H9 (cell line): ENCODE results near the gene DYRK4. TPM values are rescaled to one million over a fixed set of nuclear protein-coding genes. Genes with fewer than 3 reads are reported as not detected.
A peak's percentile ranks its signal among the peaks of the same experiment; 100 is the strongest.

Experiments used
- DNase-seq: peaks from one replicate; pipeline ENCODE4 v3.0.0-alpha.2; 2017
- H2AFZ ChIP-seq: one replicate; pipeline ENCODE4 v1.6.1; 2013; ENCODE audit warnings: mild to moderate bottlenecking, low read length, control low read depth, moderate library complexity
- H2AK5ac ChIP-seq: 2 replicates; pipeline ENCODE4 v1.6.1; 2013; ENCODE audit warnings: low read length, control low read depth, mixed read lengths; ENCODE audit not compliant: insufficient read length
- H2BK120ac ChIP-seq: one replicate; pipeline ENCODE4 v1.6.1; 2013; ENCODE audit warnings: low read depth, mild to moderate bottlenecking, low read length, control low read depth, inconsistent platforms; ENCODE audit not compliant: poor library complexity, severe bottlenecking
- H2BK12ac ChIP-seq: 2 replicates; pipeline ENCODE4 v1.6.1; 2013; ENCODE audit warnings: low read length, control low read depth, mixed read lengths, low read depth; ENCODE audit not compliant: insufficient read length
- H2BK15ac ChIP-seq: 2 replicates; pipeline ENCODE4 v1.6.1; 2013; ENCODE audit warnings: low read depth, low read length, control low read depth
- H2BK20ac ChIP-seq: one replicate; pipeline ENCODE4 v1.6.1; 2013; ENCODE audit warnings: low read depth, mild to moderate bottlenecking, low read length, control low read depth, inconsistent platforms; ENCODE audit not compliant: poor library complexity, severe bottlenecking
- H2BK5ac ChIP-seq: 2 replicates; pipeline ENCODE4 v1.6.1; 2013; ENCODE audit warnings: low read length, control low read depth, mixed read lengths; ENCODE audit not compliant: insufficient read length
- H3K14ac ChIP-seq: 2 replicates; pipeline ENCODE4 v1.6.1; 2013; ENCODE audit warnings: low read length, control low read depth; ENCODE audit not compliant: insufficient read depth
- H3K18ac ChIP-seq: 2 replicates; pipeline ENCODE4 v1.6.1; 2013; ENCODE audit warnings: low read depth, mild to moderate bottlenecking, mixed read lengths, low read length, control low read depth; ENCODE audit not compliant: insufficient read length
- H3K23ac ChIP-seq: 2 replicates; pipeline ENCODE4 v1.6.1; 2013; ENCODE audit warnings: low read length, control low read depth, mixed read lengths, low read depth; ENCODE audit not compliant: insufficient read length
- H3K23me2 ChIP-seq: 2 replicates; pipeline ENCODE4 v1.6.1; 2013; ENCODE audit warnings: low read depth, mild to moderate bottlenecking, mixed read lengths, low read length, control low read depth; ENCODE audit not compliant: insufficient read length, poor library complexity, severe bottlenecking
- H3K27ac ChIP-seq: 2 replicates; pipeline ENCODE4 v1.5.1; 2013; ENCODE audit warnings: low read length, control low read depth, mixed read lengths, low read depth; ENCODE audit not compliant: insufficient read length
- H3K27me3 ChIP-seq: 2 replicates; pipeline ENCODE4 v1.6.1; 2013; ENCODE audit warnings: low read length, control low read depth, inconsistent platforms; ENCODE audit not compliant: insufficient read depth
- H3K4ac ChIP-seq: 2 replicates; pipeline ENCODE4 v1.6.1; 2013; ENCODE audit warnings: low read depth, mild to moderate bottlenecking, control low read depth, inconsistent platforms, low read length, moderate library complexity
- H3K4me1 ChIP-seq: 2 replicates; pipeline ENCODE4 v1.6.1; 2013; ENCODE audit warnings: low read length, control low read depth, inconsistent platforms; ENCODE audit not compliant: insufficient read depth
- H3K4me2 ChIP-seq: 2 replicates; pipeline ENCODE4 v1.6.1; 2013; ENCODE audit warnings: low read length, control low read depth, mixed read lengths; ENCODE audit not compliant: insufficient read length, insufficient read depth
- H3K56ac ChIP-seq: 2 replicates; pipeline ENCODE4 v1.6.1; 2013; ENCODE audit warnings: low read depth, mild to moderate bottlenecking, mixed read lengths, low read length, control low read depth; ENCODE audit not compliant: insufficient read length
- H3K79me1 ChIP-seq: 2 replicates; pipeline ENCODE4 v1.6.1; 2013; ENCODE audit warnings: low read depth, mild to moderate bottlenecking, moderate library complexity, low read length, control low read depth, inconsistent platforms; ENCODE audit not compliant: insufficient read depth, poor library complexity, severe bottlenecking
- H3K79me2 ChIP-seq: 2 replicates; pipeline ENCODE4 v1.6.1; 2013; ENCODE audit warnings: low read length, control low read depth, inconsistent platforms; ENCODE audit not compliant: insufficient read depth
- H3K9ac ChIP-seq: 2 replicates; pipeline ENCODE4 v1.6.1; 2013; ENCODE audit warnings: low read length, control low read depth, mixed read lengths; ENCODE audit not compliant: insufficient read length; ENCODE audit errors: extremely low read depth
- H3K9me3 ChIP-seq: one replicate; pipeline ENCODE4 v1.6.1; 2013; ENCODE audit warnings: low read depth, low read length, inconsistent platforms; ENCODE audit not compliant: control insufficient read depth
- H3T11ph ChIP-seq: one replicate; pipeline ENCODE4 v1.6.1; 2013; ENCODE audit warnings: mild to moderate bottlenecking, low read length, control low read depth, inconsistent platforms
- H4K20me1 ChIP-seq: one replicate; pipeline ENCODE4 v1.6.1; 2013; ENCODE audit not compliant: control insufficient read depth, insufficient read length, insufficient read depth
- H4K5ac ChIP-seq: 2 replicates; pipeline ENCODE4 v1.6.1; 2013; ENCODE audit warnings: low read depth, mild to moderate bottlenecking, mixed read lengths, low read length, control low read depth; ENCODE audit not compliant: insufficient read length
- H4K8ac ChIP-seq: replicated peaks from 2 replicates; pipeline ENCODE4 v1.6.1; 2013; ENCODE audit warnings: low read length, control low read depth, mixed read lengths, low read depth; ENCODE audit not compliant: insufficient read length
- H4K91ac ChIP-seq: 2 replicates; pipeline ENCODE4 v1.6.1; 2013; ENCODE audit warnings: low read depth, mild to moderate bottlenecking, moderate library complexity, mixed read lengths, low read length, control low read depth; ENCODE audit not compliant: insufficient read length
- H3K27ac Mint-ChIP-seq, 3 experiments: 2 replicates in 2 of 3; 3 replicates in 1 of 3; pipeline ENCODE4 v1.8.0; 2020 to 2021; ENCODE audit warnings: mixed read lengths in 3 of 3, mild to moderate bottlenecking in 1 of 3, moderate library complexity in 1 of 3
- H3K27me3 Mint-ChIP-seq: 2 replicates; pipeline ENCODE4 v1.8.0; 2021; ENCODE audit warnings: low read depth, mild to moderate bottlenecking, moderate library complexity, mixed read lengths
- H3K36me3 Mint-ChIP-seq, 3 experiments: 2 replicates in 2 of 3; 3 replicates in 1 of 3; pipeline ENCODE4 v1.8.0; 2020 to 2021; ENCODE audit warnings: low read depth in 3 of 3, mixed read lengths in 3 of 3; ENCODE audit not compliant: insufficient read depth in 1 of 3
- H3K4me1 Mint-ChIP-seq, 2 experiments: 2 replicates each; pipeline ENCODE4 v1.8.0; 2020; ENCODE audit warnings: mixed read lengths in 2 of 2
- H3K4me3 Mint-ChIP-seq, 2 experiments: 2 replicates in 1 of 2; 3 replicates in 1 of 2; pipeline ENCODE4 v1.8.0; 2020 to 2021; ENCODE audit warnings: mild to moderate bottlenecking in 2 of 2, mixed read lengths in 2 of 2, moderate library complexity in 1 of 2
- H3K9me3 Mint-ChIP-seq, 2 experiments: 2 replicates in 1 of 2; 3 replicates in 1 of 2; pipeline ENCODE4 v1.8.0; 2020; ENCODE audit warnings: mild to moderate bottlenecking in 2 of 2, mixed read lengths in 2 of 2, moderate library complexity in 1 of 2
- WGBS: extraction: QIAGEN DNeasy Blood & Tissue Kit; methylation state at CpG from one replicate; pipeline ENCODE4 v1.1.7; 2013; ENCODE audit warnings: missing lambda C conversion rate, low lambda C conversion rate, mixed read lengths; ENCODE audit not compliant: insufficient read length; ENCODE audit errors: extremely low coverage; 5-methylcytosine and 5-hydroxymethylcytosine counted together
- long read RNA-seq: library from polyadenylated mRNA; unstranded; transcript quantifications from one replicate; pipeline ENCODE4 v2.0.0, GENCODE V29; 2020
- total RNA-seq: library from RNA; stranded (reverse); gene quantifications from 2 replicates; pipeline ENCODE4 v1.2.1, GENCODE V29; 2021
- TF ChIP-seq, protein P1 (sequence below): fragments of 200-600 bp; sonication (generic); conservative IDR thresholded peaks from 3 replicates; pipeline ENCODE4 v1.8.0; 2021; ENCODE audit warnings: antibody characterized with exemption, mild to moderate bottlenecking

Gene DYRK4, protein sequence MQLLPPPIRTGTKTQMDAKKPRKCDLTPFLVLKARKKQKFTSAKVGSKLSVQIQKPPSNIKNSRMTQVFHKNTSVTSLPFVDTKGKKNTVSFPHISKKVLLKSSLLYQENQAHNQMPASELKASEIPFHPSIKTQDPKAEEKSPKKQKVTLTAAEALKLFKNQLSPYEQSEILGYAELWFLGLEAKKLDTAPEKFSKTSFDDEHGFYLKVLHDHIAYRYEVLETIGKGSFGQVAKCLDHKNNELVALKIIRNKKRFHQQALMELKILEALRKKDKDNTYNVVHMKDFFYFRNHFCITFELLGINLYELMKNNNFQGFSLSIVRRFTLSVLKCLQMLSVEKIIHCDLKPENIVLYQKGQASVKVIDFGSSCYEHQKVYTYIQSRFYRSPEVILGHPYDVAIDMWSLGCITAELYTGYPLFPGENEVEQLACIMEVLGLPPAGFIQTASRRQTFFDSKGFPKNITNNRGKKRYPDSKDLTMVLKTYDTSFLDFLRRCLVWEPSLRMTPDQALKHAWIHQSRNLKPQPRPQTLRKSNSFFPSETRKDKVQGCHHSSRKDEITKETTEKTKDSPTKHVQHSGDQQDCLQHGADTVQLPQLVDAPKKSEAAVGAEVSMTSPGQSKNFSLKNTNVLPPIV
- 15.5 and 18.0 TPM in 2 replicates for total RNA-seq
- long read RNA-seq, partial matches to known transcripts: 5 of 11 reads
- long read RNA-seq, other reads (novel, unspliced or antisense): 5 of 11 reads

DNA sequence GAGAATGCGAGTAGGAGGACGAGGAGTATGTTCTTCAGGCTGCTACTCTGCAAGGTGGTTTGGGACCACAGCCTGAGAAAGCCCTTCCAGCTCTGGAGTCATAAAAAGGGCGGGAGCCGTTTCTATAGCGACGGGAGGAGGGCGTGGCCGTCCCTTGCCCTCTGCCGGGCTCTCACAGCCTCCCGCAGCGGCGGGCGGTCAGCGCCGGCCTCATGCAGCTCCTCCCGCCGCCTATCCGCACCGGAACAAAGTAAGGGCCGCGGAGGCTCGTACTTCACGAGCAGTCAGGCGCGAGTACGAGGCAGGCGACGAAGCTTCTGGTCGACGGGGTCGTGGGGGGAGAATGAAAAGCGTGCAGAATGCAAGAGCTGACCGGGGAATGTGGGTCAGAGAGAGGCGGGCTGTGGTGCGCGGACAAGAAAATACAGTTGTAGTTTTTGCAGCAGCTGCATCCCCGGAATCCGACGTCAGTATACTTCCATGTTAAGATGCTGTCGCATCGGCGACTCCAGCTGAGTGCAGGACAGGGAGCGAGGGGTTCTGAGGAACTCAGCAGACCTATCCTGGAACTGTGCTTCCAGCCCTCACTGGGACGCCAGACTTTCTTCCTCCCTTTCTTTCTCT, at the start of gene DYRK4:
TSS of gene DYRK4 (plus strand) at position 175 of the 624 bp plus-strand sequence. CDS start at position 213, 38 bp downstream.
- H2BK120ac ChIP-seq: no peak within 1 kb of the TSS
- no peak within 1 kb of the TSS for H3T11ph ChIP-seq
- no peak within 1 kb of the TSS for H2AK5ac ChIP-seq
- no peak within 1 kb of the TSS for H4K8ac ChIP-seq
- H2AFZ ChIP-seq: no peak within 1 kb of the TSS
- no peak within 1 kb of the TSS for H2BK12ac ChIP-seq
- peaks cover 0 to 26% (median 12%) of the 10 kb centered on the region in 3 experiments; a peak in 5 of 7 replicates for H3K36me3 Mint-ChIP-seq
- H4K5ac ChIP-seq: peak within 1 kb of the TSS; percentile 20
- H3K9ac ChIP-seq: peak within 1 kb of the TSS; percentile 48
- H3K27ac ChIP-seq: no peak within 1 kb of the TSS
- H3K27me3 Mint-ChIP-seq: peaks cover 27% of the 10 kb centered on the region
- peak within 1 kb of the TSS; percentile 86 for H3K14ac ChIP-seq
- WGBS: no CpG with 5 or more reads among the region's 44 CpGs
- peak within 1 kb of the TSS; percentile 79 to 80 for H3K4me3 Mint-ChIP-seq
- no peaks in the 10 kb centered on the region for H3K9me3 ChIP-seq
- no peaks in the 10 kb centered on the region for H4K20me1 ChIP-seq
- no peak within 1 kb of the TSS for H4K91ac ChIP-seq
- no peak within 1 kb of the TSS for H2BK5ac ChIP-seq
- no peak within 1 kb of the TSS for H3K56ac ChIP-seq
- H3K4me1 ChIP-seq: no peaks in the 10 kb centered on the region
- no peak within 1 kb of the TSS for H2BK20ac ChIP-seq
- TF ChIP-seq, protein P1, sequence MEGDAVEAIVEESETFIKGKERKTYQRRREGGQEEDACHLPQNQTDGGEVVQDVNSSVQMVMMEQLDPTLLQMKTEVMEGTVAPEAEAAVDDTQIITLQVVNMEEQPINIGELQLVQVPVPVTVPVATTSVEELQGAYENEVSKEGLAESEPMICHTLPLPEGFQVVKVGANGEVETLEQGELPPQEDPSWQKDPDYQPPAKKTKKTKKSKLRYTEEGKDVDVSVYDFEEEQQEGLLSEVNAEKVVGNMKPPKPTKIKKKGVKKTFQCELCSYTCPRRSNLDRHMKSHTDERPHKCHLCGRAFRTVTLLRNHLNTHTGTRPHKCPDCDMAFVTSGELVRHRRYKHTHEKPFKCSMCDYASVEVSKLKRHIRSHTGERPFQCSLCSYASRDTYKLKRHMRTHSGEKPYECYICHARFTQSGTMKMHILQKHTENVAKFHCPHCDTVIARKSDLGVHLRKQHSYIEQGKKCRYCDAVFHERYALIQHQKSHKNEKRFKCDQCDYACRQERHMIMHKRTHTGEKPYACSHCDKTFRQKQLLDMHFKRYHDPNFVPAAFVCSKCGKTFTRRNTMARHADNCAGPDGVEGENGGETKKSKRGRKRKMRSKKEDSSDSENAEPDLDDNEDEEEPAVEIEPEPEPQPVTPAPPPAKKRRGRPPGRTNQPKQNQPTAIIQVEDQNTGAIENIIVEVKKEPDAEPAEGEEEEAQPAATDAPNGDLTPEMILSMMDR: no peak
- peaks cover 3% of the 10 kb centered on the region for H3K23me2 ChIP-seq
- H3K9me3 Mint-ChIP-seq: no peaks in the 10 kb centered on the region; a peak in 1 of 5 replicates
- H3K79me1 ChIP-seq: no peaks in the 10 kb centered on the region
- H3K27ac Mint-ChIP-seq: peak within 1 kb of the TSS in 2 of 3 experiments; percentile 83 to 95; a peak in 4 of 7 replicates
- peak within 1 kb of the TSS; percentile 49 for H3K18ac ChIP-seq
- no peak within 1 kb of the TSS for H3K23ac ChIP-seq
- H3K79me2 ChIP-seq: no peaks in the 10 kb centered on the region
- H2BK15ac ChIP-seq: no peak within 1 kb of the TSS
- peak within 1 kb of the TSS; percentile 34 for H3K4me2 ChIP-seq
- H3K27me3 ChIP-seq: peaks cover 9% of the 10 kb centered on the region; the same call in 1 of the 2 replicates
- H3K4ac ChIP-seq: no peak within 1 kb of the TSS
- H3K4me1 Mint-ChIP-seq: peaks cover 12 to 16% of the 10 kb centered on the region in 2 experiments
- DNase-seq: peak; percentile 98
